ENCODE data around the gene UBE2G2. TPM values are rescaled to one million over a fixed set of nuclear protein-coding genes. Genes with fewer than 3 reads are reported as not detected.

The UBE2G2 gene
- total RNA-seq, 2 donors from 2014 or later, result 46.9 to 75.7 TPM

GRCh38 chr21:44813727-44814126 is 12.1 kb upstream of the UBE2G2 start:
- Histone ChIP-seq H3K4me1 (replicated peaks) (peaks cover 2% of the 10 kb centered on the region), H3K4me3 (no peak overlapping the region), H3K36me3 (no peaks in the 10 kb centered on the region), H3K27ac (no peak overlapping the region), H3K9me3 (no peaks in the 10 kb centered on the region), H3K27me3 (replicated peaks; ENCODE audit: insufficient read depth) (no peaks in the 10 kb centered on the region)
- 84% methylated on average over 18 of the region's 18 CpGs for whole genome bisulfite sequencing
- intact Hi-C loops (cut with DNase I), result no loop called here
- no peak for DNase-seq (ENCODE audit: low spot score)
- no peak for TF ChIP-seq POLR2A (IDR thresholded peaks at IDR 0.05)
- TF ChIP-seq POLR2AphosphoS5 (IDR thresholded peaks at IDR 0.05), result no peak
- no peak for TF ChIP-seq CTCF (IDR thresholded peaks at IDR 0.05)

GRCh38 chr21:44813149-44813548 is 11.5 kb upstream of the UBE2G2 start:
- intact Hi-C loops (cut with DNase I), result no loop called here

GRCh38 chr21:44812640-44813039 is 11.0 kb upstream of the UBE2G2 start:
- Histone ChIP-seq H3K27me3 (replicated peaks; ENCODE audit: insufficient read depth) (no peaks in the 10 kb centered on the region), H3K9me3 (no peaks in the 10 kb centered on the region), H3K4me1 (replicated peaks) (peaks cover 2% of the 10 kb centered on the region), H3K27ac (peak overlapping the region in 1 of 2 donors; percentile 35), H3K36me3 (peaks cover 0 to under 1% of the 10 kb centered on the region in 2 donors), H3K4me3 (no peak overlapping the region)
- 38% methylated on average over 14 of the region's 14 CpGs for WGBS
- no peak for TF ChIP-seq POLR2A (IDR thresholded peaks at IDR 0.05)
- TF ChIP-seq POLR2AphosphoS5 (IDR thresholded peaks at IDR 0.05), result peak; percentile 14
- intact Hi-C loops (cut with DNase I), result no loop called here
- DNase-seq (ENCODE audit: low spot score), result no peak

More at GRCh38 chr21:44813149-44813548, 11.5 kb upstream of the UBE2G2 start:
- no peaks in the 10 kb centered on the region for H3K36me3 ChIP-seq
- no peaks in the 10 kb centered on the region for H3K27me3 ChIP-seq (replicated peaks; ENCODE audit: insufficient read depth)
- peak overlapping the region in 1 of 2 donors; percentile 35 for H3K27ac ChIP-seq
- peaks cover 2% of the 10 kb centered on the region for H3K4me1 ChIP-seq (replicated peaks)
- H3K9me3 ChIP-seq, result no peaks in the 10 kb centered on the region
- no peak for TF ChIP-seq POLR2AphosphoS5 (IDR thresholded peaks at IDR 0.05)
- no peak for TF ChIP-seq CTCF (IDR thresholded peaks at IDR 0.05)
- TF ChIP-seq POLR2A (IDR thresholded peaks at IDR 0.05), result no peak
- DNase-seq (ENCODE audit: low spot score), result no peak
- 72% methylated on average over 10 of the region's 10 CpGs for WGBS
- no peak overlapping the region for H3K4me3 ChIP-seq

- H3K9me3 ChIP-seq, result no peaks in the 10 kb centered on the region
- H3K27me3 ChIP-seq (replicated peaks; ENCODE audit: insufficient read depth), result no peaks in the 10 kb centered on the region
- H3K27ac ChIP-seq, result no peak overlapping the region
- WGBS, result 89% methylated on average over 6 of the region's 6 CpGs
- intact Hi-C loops (cut with DNase I), result no loop called here
- H3K36me3 ChIP-seq, result peaks cover 5 to 6% of the 10 kb centered on the region in 2 donors
- no peak for DNase-seq (ENCODE audit: low spot score)
- no peak overlapping the region for H3K4me3 ChIP-seq
- H3K4me1 ChIP-seq (replicated peaks), result no peaks in the 10 kb centered on the region
- no peak for TF ChIP-seq CTCF (IDR thresholded peaks at IDR 0.05)
- TF ChIP-seq POLR2A (IDR thresholded peaks at IDR 0.05), result no peak
- TF ChIP-seq POLR2AphosphoS5 (IDR thresholded peaks at IDR 0.05), result no peak
Measured at GRCh38 chr21:44810779-44811178, 9.2 kb upstream of the UBE2G2 start.

GRCh38 chr21:44805859-44806258 is 4.2 kb upstream of the UBE2G2 start:
- TF ChIP-seq POLR2A (IDR thresholded peaks at IDR 0.05) (no peak), CTCF (IDR thresholded peaks at IDR 0.05) (no peak), POLR2AphosphoS5 (IDR thresholded peaks at IDR 0.05) (no peak)
- Histone ChIP-seq H3K36me3 (peaks cover 5 to 6% of the 10 kb centered on the region in 2 donors), H3K27ac (no peak overlapping the region), H3K4me3 (no peak overlapping the region), H3K4me1 (replicated peaks) (peaks cover 3% of the 10 kb centered on the region), H3K27me3 (replicated peaks; ENCODE audit: insufficient read depth) (no peaks in the 10 kb centered on the region), H3K9me3 (no peaks in the 10 kb centered on the region)
- no peak for DNase-seq (ENCODE audit: low spot score)
- intact Hi-C loops (cut with DNase I), result no loop called here
- WGBS, result 90% methylated on average over 4 of the region's 4 CpGs

All from prostate gland (tissue), 2 donors.